ENCODE measurements around the gene MMD2. TPM values are rescaled to one million over a fixed set of nuclear protein-coding genes. Genes with fewer than 3 reads are reported as not detected.

The MMD2 gene
- polyA plus RNA-seq, 1 donor = not detected

DNA sequence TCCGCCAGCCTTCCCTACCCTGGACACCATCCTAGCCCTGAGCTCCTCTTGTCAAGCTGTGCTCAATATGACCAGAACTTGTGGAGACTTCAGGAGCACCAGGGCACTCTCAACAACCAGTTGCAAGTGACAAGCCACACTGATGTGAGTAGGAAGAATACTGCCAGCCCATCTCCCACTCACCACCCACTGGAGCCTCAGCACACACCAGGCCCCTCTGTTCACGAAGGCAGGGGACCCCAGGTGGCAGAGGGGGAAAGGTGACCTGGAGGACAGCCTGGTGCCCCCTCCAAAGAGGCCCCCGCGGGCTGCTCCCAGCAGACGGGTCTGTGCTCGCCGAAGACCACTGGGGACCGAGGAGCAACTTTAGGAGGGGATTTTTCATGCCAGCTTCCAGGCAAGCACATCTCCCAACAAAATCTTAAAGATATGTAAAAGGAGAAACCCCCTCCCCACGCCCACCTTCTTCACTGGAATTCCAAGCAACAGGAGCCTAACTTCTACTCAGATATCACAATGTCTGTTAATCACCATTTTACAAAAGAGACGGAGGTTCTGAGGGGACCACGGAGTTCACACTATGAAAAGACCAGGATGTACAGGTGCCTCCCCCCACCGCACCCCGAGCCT lies 1.0 kb downstream of the MMD2 start:
- no peak for DNase-seq

DNA sequence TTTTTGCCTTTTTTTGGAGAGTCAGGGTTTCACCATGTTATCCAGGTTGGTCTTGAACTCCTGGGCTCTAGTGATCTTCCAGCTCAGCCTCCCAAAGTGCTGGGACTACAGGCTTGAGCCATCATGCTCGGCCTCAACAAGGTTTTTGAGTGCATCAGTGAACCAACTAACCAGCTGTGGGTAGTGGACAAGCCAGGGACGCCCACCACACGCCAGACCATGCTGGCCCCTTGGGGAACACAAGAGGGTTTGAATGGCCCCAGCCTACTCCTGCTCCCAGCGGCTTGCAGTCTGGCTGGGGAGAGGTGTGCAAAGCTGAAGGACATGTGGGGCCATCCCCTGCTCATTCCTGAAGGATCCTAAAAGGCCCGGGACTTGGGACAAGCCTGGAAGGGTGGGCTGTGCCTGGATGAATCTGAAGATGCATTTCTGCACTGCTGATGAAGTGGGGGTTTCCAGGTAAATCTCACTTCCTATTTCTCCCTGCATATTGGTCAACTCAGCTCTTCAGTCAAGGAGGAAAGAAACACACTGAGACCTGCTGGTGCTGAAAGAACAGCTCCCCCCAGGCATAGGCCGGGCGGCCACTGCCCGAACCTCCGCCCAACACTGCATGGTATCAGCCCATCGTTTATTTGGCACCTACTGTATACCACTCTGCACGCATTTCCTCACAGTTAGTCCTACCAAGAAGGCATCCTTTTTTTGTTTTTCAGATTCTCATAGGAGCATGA lies 6.9 kb downstream of the MMD2 start:
- no peak for DNase-seq

DNA sequence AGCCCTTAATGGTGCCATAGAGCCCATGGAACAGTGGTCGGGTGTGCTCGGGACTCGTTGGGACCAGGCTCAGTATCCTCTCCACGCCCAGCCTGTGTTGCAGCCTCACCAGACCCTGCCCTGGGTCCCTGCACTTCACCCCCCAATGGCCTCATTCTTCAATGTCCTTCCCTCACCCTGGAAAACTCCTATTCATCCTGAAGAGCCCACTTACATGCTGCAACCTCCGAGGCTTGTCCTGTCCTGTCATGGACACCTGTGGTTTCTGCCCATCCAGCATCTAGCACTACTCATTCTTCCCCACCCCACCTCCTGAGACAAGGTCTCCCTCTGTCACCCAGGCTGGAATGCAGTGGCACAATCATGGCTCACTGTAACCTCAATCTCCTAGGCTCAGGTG lies 7.7 kb downstream of the MMD2 start:
- no peak for DNase-seq

DNA sequence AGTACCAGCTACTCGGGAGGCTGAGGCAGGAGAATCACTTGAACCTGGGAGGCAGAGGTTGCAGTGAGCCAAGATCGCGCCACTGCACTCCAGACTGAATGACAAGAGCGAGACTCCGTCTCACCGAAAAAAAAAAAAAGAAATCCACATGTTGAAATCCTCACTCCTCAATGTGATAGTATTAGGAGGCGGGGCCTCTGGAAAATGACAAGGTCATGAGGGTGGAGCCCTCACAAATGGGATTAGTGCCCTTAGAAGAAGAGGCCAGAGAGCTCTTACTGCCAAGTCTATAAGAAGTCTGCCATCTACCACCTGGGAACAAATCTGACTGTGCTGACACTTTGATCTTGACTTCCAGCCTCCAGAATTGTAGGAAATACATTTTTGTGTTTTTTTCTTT lies 10.6 kb downstream of the MMD2 start:
- DNase-seq = no peak

DNA sequence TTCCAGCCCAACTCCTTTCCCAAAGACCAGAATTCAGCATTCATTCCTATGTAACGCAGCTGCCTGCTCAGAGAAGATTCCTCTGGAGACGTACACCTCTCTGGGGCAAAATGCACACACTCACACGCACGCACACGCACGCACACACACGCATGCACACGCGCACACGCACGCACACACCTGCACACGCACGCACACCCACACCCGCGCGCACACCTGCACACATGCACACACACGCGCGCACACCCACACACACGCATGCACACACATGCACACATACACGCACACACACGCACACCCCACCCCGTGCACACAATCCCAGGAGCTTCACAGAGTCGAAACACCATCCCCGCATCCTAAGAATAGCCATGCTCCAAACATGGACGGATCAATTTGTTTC lies 13.0 kb downstream of the MMD2 start:
- DNase-seq = no peak

DNA sequence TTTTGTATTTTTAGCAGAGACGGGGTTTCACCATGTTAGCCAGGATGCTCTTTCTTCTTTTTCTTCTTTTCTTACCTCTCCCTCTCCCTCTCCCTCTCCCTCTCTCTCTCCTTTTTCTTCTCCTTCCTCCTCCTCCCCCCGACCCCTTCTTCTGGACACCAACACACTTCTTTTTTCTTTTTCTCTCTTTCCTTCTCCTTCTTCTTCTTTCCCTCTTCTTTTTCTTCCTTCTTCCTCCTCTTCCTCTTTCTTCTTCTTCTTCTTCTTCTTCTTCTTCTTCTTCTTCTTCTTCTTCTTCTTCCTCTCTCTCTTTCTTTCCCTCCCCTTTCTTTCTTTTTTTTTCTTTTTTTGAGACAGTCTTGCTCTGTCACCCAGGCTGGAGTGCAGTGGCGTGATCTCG lies 14.0 kb downstream of the MMD2 start:
- DNase-seq = no peak

DNA sequence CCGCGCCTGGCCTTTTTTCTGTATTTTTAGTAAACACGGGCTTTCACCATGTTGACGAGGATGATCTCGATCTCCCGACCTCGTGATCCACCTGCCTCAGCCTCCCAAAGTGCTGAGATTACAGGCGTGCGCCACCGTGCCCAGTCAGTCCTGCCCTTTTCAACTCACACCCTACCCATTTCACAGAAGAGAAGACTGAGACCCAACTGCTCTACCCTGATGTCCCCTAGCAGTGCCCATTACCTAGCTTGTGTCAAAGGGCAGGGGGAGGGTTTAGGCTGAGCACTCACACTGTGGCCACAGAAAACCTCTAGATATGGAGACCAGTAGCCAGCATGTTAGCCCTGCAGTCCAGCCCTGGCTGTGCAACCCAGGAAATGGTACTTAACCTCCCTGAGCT lies 15.7 kb downstream of the MMD2 start:
- no peak for DNase-seq

DNA sequence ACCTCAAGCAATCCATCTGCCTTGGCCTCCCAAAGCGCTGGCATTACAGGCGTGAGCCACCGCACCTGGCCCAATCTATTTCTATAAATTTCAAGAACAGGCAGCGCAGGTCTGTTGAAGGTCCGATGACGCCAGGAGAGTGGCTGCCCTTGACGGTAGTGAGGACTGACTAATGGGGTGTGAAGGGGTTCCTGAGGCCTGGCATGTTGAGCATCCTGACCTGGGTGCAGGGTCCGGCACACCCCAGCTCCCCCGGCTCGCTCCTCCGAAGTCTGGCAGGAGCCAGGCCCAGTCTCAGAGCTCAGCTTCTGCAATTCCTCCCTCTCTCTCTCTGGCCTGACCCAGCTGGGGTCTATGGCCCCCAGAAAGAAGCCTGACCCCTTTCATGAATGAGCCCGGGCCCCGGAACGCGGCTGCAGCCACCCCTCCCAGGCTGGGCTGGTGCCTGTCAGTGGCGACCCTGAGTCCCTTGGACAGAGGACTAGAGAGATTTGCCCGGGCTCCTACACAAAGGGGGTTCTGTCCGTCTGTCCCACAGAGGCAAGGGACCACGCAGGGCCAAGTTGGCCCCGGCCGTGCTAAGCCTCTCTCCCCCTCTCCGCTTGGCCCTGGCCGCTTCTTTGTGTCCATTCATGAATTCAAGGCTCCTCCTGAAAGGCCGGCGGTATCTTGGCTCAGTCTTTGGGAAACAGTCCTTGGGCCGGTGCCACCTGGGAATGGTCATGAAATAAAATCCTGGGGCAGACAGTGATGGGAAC lies 18.8 kb downstream of the MMD2 start:
- no peak for DNase-seq

DNA sequence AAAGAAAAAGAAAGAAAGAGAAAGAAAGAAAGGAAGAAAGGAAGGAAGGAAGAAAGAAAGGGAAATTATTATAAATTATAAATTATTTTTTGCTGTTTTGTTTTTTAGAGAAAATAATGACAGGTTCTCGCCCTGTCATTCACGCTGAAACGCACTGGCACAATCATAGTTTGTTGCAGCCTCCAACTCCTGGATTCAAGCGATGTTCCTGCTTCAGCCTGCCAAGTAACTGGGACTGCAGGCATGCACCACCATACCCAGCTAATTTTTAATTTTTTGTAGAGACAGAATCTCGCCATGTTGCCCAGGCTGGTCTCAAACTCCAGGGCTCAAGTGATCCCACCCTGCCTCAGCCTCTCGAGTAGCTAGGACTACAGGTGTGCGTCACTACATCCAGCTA lies 21.6 kb downstream of the MMD2 start:
- no peak for DNase-seq

DNA sequence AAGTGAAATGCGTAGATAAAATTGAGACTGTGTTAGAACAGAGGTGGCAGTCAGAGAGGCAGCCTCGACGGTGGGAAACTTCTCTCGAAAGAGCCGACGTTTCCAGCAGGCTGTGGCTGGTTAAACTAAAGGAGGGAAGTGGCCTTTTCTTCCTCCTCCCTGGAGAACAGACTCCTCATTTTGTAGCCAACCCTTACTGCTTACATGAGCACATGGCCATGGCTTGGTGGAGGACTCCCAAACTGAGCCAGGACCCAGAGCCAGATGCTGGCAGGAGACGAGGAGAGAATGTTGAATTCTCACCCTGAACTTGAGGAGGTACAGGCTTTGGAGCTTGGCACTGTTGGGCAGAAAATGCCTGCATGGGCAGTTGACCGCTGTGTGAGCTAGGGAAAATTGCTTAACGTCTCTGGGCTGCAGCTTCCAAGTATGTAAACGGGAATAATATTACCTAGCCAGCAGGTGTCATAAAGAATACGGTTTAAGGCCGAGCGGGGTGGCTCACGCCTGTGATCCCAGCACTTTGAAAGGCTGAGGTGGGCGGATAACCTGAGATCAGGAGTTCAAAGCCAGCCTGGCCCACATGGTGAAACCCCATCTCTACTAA lies 24.5 kb downstream of the MMD2 start:
- DNase-seq = no peak

DNA sequence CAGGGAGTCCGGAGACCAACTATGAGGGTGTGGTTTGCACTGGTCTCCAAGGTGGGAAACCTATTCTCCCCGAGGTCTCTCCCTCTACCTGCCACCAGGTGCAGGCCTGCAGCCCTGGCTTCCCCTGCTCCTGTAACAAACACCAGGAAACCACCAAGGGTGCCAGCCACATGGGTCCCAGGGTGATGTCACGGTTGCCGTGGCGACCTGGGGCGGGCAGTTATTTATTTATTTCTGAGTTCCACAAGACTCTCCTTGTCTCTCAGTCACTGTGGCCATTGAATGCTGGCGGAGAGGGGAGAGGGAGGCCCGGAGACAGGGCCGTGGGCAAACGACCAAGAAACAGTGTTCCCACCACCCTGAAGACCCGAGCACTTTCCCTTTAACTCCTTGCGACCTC lies 27.0 kb downstream of the MMD2 start:
- no peak for DNase-seq

DNA sequence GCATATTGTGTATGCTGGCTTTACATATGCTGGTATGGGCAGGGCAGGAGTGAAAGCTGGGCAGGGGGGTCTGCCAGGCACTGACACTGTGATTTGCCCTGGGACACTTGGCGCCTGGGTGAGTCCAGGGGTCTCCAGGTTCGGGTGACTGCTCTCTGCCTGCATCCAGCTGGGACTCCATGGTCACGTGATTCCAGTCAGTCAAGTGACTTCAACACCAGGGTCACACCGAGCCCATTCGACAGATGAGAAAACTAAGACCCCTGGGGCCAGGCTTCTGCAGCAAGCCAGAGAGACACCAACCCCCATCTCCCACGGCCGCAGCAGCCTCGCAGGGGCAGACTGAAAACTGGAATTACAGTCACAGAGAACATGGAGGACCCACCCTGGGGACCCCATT lies 30.0 kb downstream of the MMD2 start:
- no peak for DNase-seq

DNA sequence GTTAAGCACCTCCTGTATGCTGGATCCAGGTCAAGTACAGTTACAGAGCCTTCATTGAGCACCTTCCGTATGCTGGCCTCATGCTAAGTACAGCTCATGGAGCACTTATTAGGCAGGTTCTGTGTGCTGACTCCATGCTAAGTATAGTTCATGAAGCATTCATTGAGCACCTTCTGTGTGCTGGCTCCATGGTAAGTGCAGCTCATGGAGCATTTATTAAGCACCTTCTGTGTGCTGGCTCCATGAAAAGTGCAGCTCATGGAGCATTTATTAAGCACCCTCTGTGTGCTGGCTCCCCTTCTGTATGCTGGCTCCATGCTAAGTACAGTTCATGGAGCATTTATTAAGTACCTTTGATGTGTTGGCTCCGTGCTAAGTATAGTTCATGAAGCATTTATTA lies 30.5 kb downstream of the MMD2 start:
- no peak for DNase-seq

DNA sequence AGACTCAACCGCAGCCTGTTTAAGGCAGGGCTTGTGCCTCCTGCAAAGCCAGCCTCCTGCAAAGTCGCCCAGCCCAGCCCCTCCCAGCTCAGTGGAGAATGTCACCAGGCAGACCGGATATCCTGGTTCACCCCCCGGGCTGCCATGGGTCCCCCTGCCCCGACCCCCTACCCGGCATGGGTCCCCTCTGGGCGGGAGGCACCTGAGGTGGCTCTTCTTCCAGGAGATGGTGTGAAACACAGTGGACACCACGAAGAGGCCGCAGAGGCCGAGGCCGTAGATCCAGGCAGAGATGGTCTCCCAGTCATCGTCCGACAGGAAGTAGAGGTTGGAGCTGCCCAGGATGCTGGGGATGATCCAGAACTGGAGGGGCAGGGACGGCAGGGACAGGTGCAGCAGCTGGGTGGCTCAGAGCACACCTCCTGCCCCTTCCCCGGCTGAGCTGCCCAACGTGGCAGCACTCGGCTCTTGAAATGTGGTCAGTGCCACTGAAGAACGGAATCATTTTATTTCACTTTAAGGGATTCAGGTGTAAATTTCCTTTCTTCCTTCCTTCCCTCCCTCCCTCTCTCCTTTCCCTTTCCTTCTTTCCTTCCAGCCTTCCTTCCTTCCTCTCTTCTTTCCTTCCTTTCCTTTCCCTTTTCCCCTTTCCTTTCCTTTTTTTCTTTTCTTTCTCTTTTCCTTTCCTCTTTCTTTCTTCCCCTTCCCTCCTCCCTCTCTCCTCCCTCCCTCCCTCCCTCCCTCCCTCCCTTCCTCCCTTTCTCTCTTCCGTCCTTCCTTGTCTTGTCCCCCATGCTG lies 38.8 kb downstream of the MMD2 start:
- DNase-seq = no peak

DNA sequence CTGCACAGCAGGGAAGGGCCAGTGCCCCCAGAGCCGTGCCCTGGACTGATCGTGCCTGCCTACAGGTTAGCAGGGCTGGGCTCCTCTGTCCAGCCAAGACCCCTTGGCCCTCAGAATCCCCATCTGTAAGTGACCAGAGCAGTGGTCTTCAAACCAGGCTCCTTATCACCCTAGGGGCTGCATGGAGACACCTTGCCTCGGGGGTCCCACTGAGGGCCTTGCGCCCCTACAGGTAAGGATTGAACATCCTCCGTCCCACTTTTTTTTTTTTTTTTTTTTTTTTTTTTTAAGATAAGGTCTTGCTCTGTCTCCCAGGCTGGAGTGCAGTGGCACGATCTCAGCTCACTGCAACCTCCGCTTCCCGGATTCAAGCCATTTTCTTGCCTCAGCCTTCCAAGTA lies 42.9 kb downstream of the MMD2 start:
- no peak for DNase-seq

DNA sequence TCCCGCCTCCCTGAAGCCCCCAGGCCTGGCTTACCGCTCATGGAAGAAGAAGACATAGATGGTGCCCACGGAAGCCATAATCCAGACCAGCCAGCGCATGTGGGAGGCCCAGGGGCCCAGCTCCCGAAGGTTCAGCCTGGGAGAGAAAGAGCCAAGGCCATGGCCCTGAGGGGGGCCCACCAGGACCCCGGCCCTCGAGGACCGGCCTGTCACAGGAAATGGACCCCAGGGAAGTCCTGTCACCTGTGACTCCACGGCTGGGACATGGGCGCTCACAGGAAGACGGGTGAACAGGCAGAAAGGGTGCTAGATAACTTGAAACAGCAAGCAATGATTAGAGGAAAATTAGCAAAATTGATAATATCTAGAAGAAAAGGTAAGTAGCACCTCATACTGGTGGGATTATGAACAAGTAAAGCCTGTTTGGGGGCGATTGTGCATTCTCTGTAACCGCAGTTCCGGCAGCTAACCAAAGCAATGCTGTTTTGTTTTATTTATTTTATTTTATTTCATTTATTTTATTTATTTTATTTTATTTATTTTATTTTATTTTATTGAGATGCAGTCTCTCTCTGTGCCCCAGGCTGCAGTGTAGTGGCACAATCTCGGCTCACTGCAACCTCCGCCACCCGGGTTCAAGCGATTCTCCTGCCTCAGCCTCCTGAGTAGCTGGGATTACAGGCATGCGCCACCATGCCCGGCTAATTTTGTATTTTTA lies 47.7 kb downstream of the MMD2 start:
- no peak for DNase-seq

DNA sequence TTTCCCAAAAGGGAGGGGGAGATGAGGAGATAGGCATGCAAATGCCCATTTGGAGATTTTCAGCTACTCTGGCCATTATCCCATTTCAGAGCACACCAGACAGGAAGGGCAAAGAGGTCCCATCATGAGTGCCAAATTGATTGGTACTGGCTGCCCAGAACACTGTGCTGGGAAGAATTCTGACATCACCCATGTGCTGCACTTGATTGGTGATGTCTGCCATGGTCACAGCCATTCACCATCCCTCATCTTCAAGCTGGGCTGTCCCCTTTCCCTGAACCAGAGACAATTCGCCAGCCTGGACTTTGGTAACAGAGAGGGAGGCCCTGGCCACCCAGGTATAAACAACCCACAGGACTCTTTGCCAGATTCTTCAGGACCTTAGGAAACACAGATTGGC lies 52.3 kb downstream of the MMD2 start:
- DNase-seq = no peak

DNA sequence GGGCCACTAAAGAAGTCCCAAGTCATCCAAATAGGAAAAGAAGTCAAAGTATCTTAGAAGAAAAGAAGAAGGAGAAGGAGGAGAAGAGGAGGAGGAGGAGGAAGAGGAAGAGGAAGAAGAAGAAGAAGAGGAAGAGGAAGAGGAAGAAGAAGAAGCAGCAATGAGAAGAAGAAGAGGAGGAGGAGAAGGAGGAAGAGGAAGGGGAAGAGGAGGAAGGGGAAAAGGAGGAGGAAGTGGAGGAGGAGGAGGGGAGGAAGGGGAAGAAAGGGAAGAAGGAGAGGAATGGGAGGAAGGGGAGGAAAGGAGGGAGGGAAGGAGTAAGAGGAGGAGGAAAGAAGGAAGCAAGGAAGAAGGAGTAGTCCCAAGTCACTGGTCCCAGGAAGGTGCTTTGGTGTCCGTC lies 53.8 kb downstream of the MMD2 start:
- no peak for DNase-seq

DNA sequence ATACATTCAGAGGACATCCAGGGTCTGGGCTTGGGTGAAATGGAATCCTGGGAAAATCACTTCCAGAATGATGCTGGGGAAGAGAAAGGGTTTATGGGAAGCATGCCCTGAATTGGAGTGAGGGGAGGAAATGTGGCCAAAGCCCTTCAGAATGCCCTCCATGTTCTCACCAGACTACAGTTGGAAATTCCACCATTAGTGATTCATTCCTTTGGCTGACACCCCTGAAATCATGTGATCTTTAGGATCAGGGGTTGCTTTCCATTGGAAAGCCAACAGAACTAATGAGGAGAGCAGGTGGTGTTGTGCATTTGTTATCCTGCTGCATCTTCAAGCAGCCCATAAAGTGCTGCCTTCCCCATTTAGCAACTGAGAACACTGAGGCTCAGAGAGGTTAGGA lies 54.6 kb downstream of the MMD2 start:
- DNase-seq = no peak

DNA sequence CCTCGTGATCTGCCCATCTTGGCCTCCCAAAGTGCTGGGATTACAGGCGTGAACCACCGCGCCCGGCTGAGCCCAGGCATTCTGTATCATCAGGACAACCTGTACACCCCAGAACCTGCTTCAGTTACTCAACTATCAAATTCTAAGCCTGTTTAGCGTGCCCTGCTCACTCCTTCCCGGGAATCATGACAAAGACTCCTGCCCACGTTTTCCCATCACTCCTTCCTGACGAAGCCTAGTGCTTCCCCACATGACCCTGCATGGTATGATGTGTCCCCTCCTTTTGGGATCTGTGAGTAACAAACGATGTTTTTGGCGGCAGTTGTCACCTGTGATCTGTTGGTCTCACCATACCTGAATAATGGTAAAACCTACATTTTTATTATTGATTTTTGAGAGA lies 63.2 kb downstream of the MMD2 start:
- no peak for DNase-seq

DNA sequence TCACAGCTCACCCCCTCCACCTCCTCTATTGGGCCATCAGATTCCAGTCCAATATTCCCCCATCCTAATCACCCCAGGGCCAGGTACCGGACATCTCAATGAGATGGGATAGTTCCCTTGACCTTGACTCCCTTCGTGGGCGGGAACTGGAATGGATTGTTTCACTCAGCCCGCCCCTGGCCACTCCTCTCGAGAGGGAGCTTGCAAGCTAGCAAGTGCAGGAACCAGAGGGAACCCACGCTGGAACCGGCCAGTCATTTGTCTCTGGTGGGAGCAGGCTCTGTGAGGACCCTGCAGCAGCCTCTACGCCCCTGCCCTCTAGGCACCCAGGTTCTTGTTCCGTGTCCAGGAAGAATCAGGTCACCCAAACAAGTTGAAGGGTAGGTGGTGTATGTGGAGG lies 64.5 kb downstream of the MMD2 start:
- DNase-seq = no peak

DNA sequence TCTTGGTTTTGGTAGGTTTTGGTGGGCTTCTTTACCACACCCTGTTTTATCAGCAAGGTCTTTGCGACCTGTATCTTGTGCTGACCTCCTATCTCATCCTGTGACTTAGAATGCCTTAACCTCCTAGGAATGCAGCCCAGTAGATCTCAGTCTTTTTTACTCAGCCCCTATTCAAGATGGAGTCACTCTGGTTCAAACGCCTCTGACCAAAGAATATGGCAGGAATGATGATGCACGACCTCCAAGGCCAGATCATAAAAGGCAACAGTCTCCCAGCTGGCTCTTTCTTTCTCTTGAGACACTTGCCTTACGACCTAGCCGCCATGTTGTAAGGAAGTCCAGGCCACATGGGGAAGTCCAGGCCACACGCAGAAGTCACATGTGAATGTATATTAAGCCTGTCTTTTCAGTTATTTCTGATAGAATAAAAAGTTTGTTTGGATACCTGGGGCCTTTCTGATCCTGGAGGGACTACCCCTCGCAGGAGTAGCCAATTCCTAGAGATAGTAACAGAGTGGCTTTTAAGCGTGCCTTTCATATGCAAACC lies 65.0 kb downstream of the MMD2 start:
- DNase-seq = no peak
